GM12891 (cell line): Measurements from ENCODE around the gene TPGS2.

Experiments used
- POLR2A ChIP-seq: IDR thresholded peaks from 2 replicates; pipeline ENCODE4 v1.6.1; 2011; ENCODE audit warnings: low read depth, low read length, control low read depth
- POLR2AphosphoS5 ChIP-seq: IDR thresholded peaks from 2 replicates; pipeline ENCODE4 v1.6.1; 2011; ENCODE audit warnings: low read depth, low read length, control low read depth

DNA sequence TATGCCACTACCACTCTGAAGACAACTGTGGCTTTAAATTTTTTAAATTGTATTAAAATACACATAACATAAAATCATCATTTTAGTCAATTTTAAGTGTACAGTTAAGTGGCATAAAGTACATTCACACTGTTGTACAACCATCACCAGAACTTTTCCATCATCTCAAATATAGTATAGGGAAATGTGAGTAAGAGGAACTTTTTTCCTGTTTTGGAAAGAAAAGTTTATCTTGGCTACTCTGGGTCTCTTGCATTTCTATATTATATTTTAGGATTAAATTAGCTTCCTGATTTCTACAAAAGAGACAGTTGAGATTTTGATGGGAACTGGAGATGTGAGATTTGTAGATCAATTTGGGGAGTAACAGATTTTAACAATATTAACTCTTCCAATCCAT lies 3.3 kb downstream of the TPGS2 start:
- no peak for TF ChIP-seq POLR2AphosphoS5
- no peak for TF ChIP-seq POLR2A
